CD4-positive, alpha-beta T cell treated with Interleukin-6 at 100 ng/mL for 8 hours (primary cell): ENCODE results near the gene THAP9.
"Not testable (repeated sequence)": the region's sequence is repeated elsewhere in the genome, so short reads cannot be mapped to it uniquely, and the experiment has no call there.

Source experiments
- DNase-seq: peaks from one replicate; pipeline ENCODE4 v3.0.0-alpha.2; 2020; ENCODE audit warnings: mixed read lengths, low spot score

The THAP9 gene

GRCh38 chr4:82896755-82897154 lies 3.8 kb upstream of the THAP9 start:
- DNase-seq, result no peak

- DNase-seq, result no peak
Observed at GRCh38 chr4:82898322-82899243, 2.0 kb upstream of the THAP9 start.

- DNase-seq, result no peak
Observed at GRCh38 chr4:82899374-82900065, 1.0 kb upstream of the THAP9 start.

- DNase-seq, result no peak
Observed at GRCh38 chr4:82900066-82900410, 497 bp upstream of the THAP9 start.

GRCh38 chr4:82901183-82901718 lies 716 bp downstream of the THAP9 start:
- no peak for DNase-seq

- DNase-seq, result no peak
Observed at GRCh38 chr4:82903737-82904136, 3.2 kb downstream of the THAP9 start.

GRCh38 chr4:82905205-82905604 lies 4.7 kb downstream of the THAP9 start:
- peak; percentile 36 for DNase-seq

GRCh38 chr4:82906469-82906868 lies 5.9 kb downstream of the THAP9 start:
- no peak for DNase-seq

- DNase-seq, result no peak
Observed at GRCh38 chr4:82909326-82909725, 8.8 kb downstream of the THAP9 start.

- no peak for DNase-seq
Observed at GRCh38 chr4:82913305-82913704, 12.8 kb downstream of the THAP9 start.

- DNase-seq, result not testable (repeated sequence)
Observed at GRCh38 chr4:82913968-82914367, 13.4 kb downstream of the THAP9 start.

- no peak for DNase-seq
Observed at GRCh38 chr4:82918091-82918490, 17.6 kb downstream of the THAP9 start.

- DNase-seq, result no peak
Observed at GRCh38 chr4:82919386-82919785, 18.9 kb downstream of the THAP9 start.

GRCh38 chr4:82921795-82922194 lies 21.3 kb downstream of the THAP9 start:
- DNase-seq, result no peak

GRCh38 chr4:82930848-82931755 lies 30.6 kb downstream of the THAP9 start:
- DNase-seq, result no peak

GRCh38 chr4:82934441-82934840 lies 33.9 kb downstream of the THAP9 start:
- DNase-seq, result no peak

GRCh38 chr4:82939414-82939813 lies 38.9 kb downstream of the THAP9 start:
- no peak for DNase-seq

- DNase-seq, result no peak
Observed at GRCh38 chr4:82947498-82947897, 47.0 kb downstream of the THAP9 start.

GRCh38 chr4:82948647-82949204 lies 48.2 kb downstream of the THAP9 start:
- DNase-seq, result no peak

- no peak for DNase-seq
Observed at GRCh38 chr4:82951196-82951595, 50.7 kb downstream of the THAP9 start.

- DNase-seq, result no peak
Observed at GRCh38 chr4:82954212-82954611, 53.7 kb downstream of the THAP9 start.

GRCh38 chr4:82957045-82957444 lies 56.5 kb downstream of the THAP9 start:
- no peak for DNase-seq
